Measurements from ENCODE around the gene PXT1.

Gene PXT1

GRCh38 chr6:36402481-36402880 is 40.2 kb downstream of the PXT1 start:
- TF ChIP-seq CTCF (IDR thresholded peaks at IDR 0.05; ENCODE audit: low read depth, low read length, missing control alignments) = no peak
- DNase-seq (ENCODE audit: extremely low read depth, low read depth) = no peak
- H3K4me3 ChIP-seq (replicated peaks; ENCODE audit: low read depth, low read length) = no peak overlapping the region

- TF ChIP-seq CTCF (IDR thresholded peaks at IDR 0.05; ENCODE audit: low read depth, low read length, missing control alignments) = no peak
- no peak for DNase-seq (ENCODE audit: extremely low read depth, low read depth)
- H3K4me3 ChIP-seq (replicated peaks; ENCODE audit: low read depth, low read length) = no peak overlapping the region
These were observed 42.7 kb downstream of the PXT1 start for GRCh38 chr6:36399970-36400369.

DNA sequence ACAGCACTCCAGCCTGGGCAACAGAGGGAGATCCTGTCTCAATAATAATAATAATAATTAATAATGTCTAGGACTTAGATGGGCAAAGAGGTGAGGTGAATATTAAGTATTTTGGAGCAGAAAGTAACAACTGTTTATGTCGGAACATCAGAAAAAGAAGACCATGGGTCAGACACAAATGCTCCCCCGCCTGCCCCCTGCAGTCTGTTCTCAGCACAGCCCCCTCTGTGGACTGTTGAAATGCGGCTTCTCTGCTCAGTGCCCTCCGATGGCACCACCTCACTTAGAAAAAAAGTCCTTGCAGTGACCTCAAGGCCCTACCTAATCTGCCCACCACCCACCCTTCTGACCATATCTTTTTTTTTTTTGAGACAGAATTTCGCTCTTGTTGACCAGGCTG is 50.0 kb downstream of the PXT1 start:
- no peak for DNase-seq (ENCODE audit: extremely low read depth, low read depth)
- H3K4me3 ChIP-seq (replicated peaks; ENCODE audit: low read depth, low read length) = no peak overlapping the region
- no peak for TF ChIP-seq CTCF (IDR thresholded peaks at IDR 0.05; ENCODE audit: low read depth, low read length, missing control alignments)

GRCh38 chr6:36389353-36389752 is 53.3 kb downstream of the PXT1 start:
- no peak overlapping the region for H3K4me3 ChIP-seq (replicated peaks; ENCODE audit: low read depth, low read length)
- TF ChIP-seq CTCF (IDR thresholded peaks at IDR 0.05; ENCODE audit: low read depth, low read length, missing control alignments) = no peak
- no peak for DNase-seq (ENCODE audit: extremely low read depth, low read depth)

GRCh38 chr6:36387440-36388303 is 55.0 kb downstream of the PXT1 start, which contains the start of gene ETV7:
Gene ETV7 (minus strand): TSS chr6:36387669. CDS start chr6:36387541, 128 bp downstream.
- H3K4me3 ChIP-seq (replicated peaks; ENCODE audit: low read depth, low read length) = peak within 1 kb of the TSS; percentile 54
- DNase-seq (ENCODE audit: extremely low read depth, low read depth) = no peak
- TF ChIP-seq CTCF (IDR thresholded peaks at IDR 0.05; ENCODE audit: low read depth, low read length, missing control alignments) = no peak

GRCh38 chr6:36386495-36387439 is 55.9 kb downstream of the PXT1 start:
- H3K4me3 ChIP-seq (replicated peaks; ENCODE audit: low read depth, low read length) = peak overlapping the region; percentile 54
- peak; percentile 12 for DNase-seq (ENCODE audit: extremely low read depth, low read depth)
- peak; percentile 14 for TF ChIP-seq CTCF (IDR thresholded peaks at IDR 0.05; ENCODE audit: low read depth, low read length, missing control alignments)
